GM12892 (cell line): ENCODE data around the gene DCX.

Source experiments
- POLR2A ChIP-seq: IDR thresholded peaks from 2 replicates; pipeline ENCODE4 v1.6.1; 2011; ENCODE audit warnings: low read depth, low read length, control low read depth
- POLR2AphosphoS5 ChIP-seq: IDR thresholded peaks from 2 replicates; pipeline ENCODE4 v1.6.1; 2011; ENCODE audit warnings: low read depth, low read length, control low read depth
- TAF1 ChIP-seq: IDR thresholded peaks from 2 replicates; pipeline ENCODE4 v1.6.1; 2011; ENCODE audit warnings: low read depth, mild to moderate bottlenecking, control low read depth, low read length, borderline replicate concordance

- TF ChIP-seq POLR2AphosphoS5, result no peak
- no peak for TF ChIP-seq POLR2A
- TF ChIP-seq TAF1, result no peak
Observed at GRCh38 chrX:111319451-111319850, 92.5 kb downstream of the DCX start.
